ENCODE data around the gene FADS3. TPM values are rescaled to one million over a fixed set of nuclear protein-coding genes. Genes with fewer than 3 reads are reported as not detected.
A peak's percentile ranks its signal among the peaks of the same experiment; 100 is the strongest.

The FADS3 gene
- total RNA-seq, 1 donor from 2014 or later, result 255 TPM

- Mint-ChIP-seq H3K9me3 (ENCODE audit: low read depth) (no peaks in the 10 kb centered on the region), H3K4me3 (ENCODE audit: unreplicated experiment) (no peak overlapping the region), H3K36me3 (ENCODE audit: low read depth) (peaks cover 14% of the 10 kb centered on the region), H3K27ac (ENCODE audit: unreplicated experiment) (no peak overlapping the region), H3K27me3 (ENCODE audit: low read depth) (no peaks in the 10 kb centered on the region), H3K4me1 (ENCODE audit: low read depth) (peaks cover 39% of the 10 kb centered on the region)
- no peak for TF ChIP-seq CTCF (IDR thresholded peaks at IDR 0.05)
- no peak for DNase-seq (ENCODE audit: low spot score)
These were observed 16.5 kb downstream of the FADS3 start for GRCh38 chr11:61874853-61875252.

- peaks cover 42% of the 10 kb centered on the region for H3K4me1 Mint-ChIP-seq (ENCODE audit: low read depth)
- peaks cover 14% of the 10 kb centered on the region for H3K36me3 Mint-ChIP-seq (ENCODE audit: low read depth)
- DNase-seq (ENCODE audit: low spot score), result peak; percentile 77
- H3K27ac Mint-ChIP-seq (ENCODE audit: unreplicated experiment), result no peak overlapping the region
- H3K9me3 Mint-ChIP-seq (ENCODE audit: low read depth), result no peaks in the 10 kb centered on the region
- H3K4me3 Mint-ChIP-seq (ENCODE audit: unreplicated experiment), result no peak overlapping the region
- no peak for TF ChIP-seq CTCF (IDR thresholded peaks at IDR 0.05)
- no peaks in the 10 kb centered on the region for H3K27me3 Mint-ChIP-seq (ENCODE audit: low read depth)
These were observed 17.0 kb downstream of the FADS3 start for GRCh38 chr11:61874377-61874809.

GRCh38 chr11:61873588-61874376, 17.6 kb downstream of the FADS3 start:
- H3K9me3 Mint-ChIP-seq (ENCODE audit: low read depth), result no peaks in the 10 kb centered on the region
- no peak overlapping the region for H3K4me3 Mint-ChIP-seq (ENCODE audit: unreplicated experiment)
- no peaks in the 10 kb centered on the region for H3K27me3 Mint-ChIP-seq (ENCODE audit: low read depth)
- peaks cover 14% of the 10 kb centered on the region for H3K36me3 Mint-ChIP-seq (ENCODE audit: low read depth)
- peak; percentile 86 for DNase-seq (ENCODE audit: low spot score)
- no peak overlapping the region for H3K27ac Mint-ChIP-seq (ENCODE audit: unreplicated experiment)
- peaks cover 41% of the 10 kb centered on the region for H3K4me1 Mint-ChIP-seq (ENCODE audit: low read depth)
- TF ChIP-seq CTCF (IDR thresholded peaks at IDR 0.05), result no peak

- DNase-seq (ENCODE audit: low spot score), result peak; percentile 81
- Mint-ChIP-seq H3K36me3 (ENCODE audit: low read depth) (peaks cover 13% of the 10 kb centered on the region), H3K4me1 (ENCODE audit: low read depth) (peaks cover 40% of the 10 kb centered on the region), H3K27ac (ENCODE audit: unreplicated experiment) (no peak overlapping the region), H3K27me3 (ENCODE audit: low read depth) (no peaks in the 10 kb centered on the region), H3K9me3 (ENCODE audit: low read depth) (no peaks in the 10 kb centered on the region), H3K4me3 (ENCODE audit: unreplicated experiment) (no peak overlapping the region)
- TF ChIP-seq CTCF (IDR thresholded peaks at IDR 0.05), result no peak
These were observed 18.3 kb downstream of the FADS3 start for GRCh38 chr11:61872935-61873565.

DNA sequence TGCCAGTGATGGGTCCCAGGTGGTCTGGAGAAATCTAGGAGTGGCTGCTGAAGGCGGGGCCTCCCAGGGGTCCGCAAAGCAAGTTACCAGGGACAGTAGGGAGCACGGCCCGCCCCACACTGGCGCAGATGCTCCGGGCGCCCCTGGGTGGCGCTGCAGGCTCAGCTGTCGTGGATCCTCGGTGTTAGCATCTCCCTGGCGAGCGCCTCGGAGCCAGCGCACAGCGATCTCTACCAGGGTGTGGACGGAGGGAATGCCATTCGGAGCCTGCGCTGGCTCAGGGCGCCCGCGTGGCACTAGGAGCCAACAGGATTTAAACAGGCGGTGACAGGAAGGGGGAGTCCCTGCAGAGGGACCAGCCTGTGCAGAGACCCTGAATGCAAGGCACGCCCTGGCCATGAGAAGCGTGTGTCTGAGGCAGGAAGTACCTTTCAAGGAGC, 20.2 kb downstream of the FADS3 start:
- peak; percentile 99 for TF ChIP-seq CTCF (IDR thresholded peaks at IDR 0.05)
- H3K27ac Mint-ChIP-seq (ENCODE audit: unreplicated experiment), result peak overlapping the region; percentile 97
- H3K36me3 Mint-ChIP-seq (ENCODE audit: low read depth), result peaks cover 3% of the 10 kb centered on the region
- no peaks in the 10 kb centered on the region for H3K27me3 Mint-ChIP-seq (ENCODE audit: low read depth)
- peak overlapping the region; percentile 40 for H3K4me3 Mint-ChIP-seq (ENCODE audit: unreplicated experiment)
- peak; percentile 94 for DNase-seq (ENCODE audit: low spot score)
- H3K9me3 Mint-ChIP-seq (ENCODE audit: low read depth), result no peaks in the 10 kb centered on the region
- peaks cover 37% of the 10 kb centered on the region for H3K4me1 Mint-ChIP-seq (ENCODE audit: low read depth)

Measured in chondrocyte (in vitro differentiated cells).